ENCODE data around the gene SLC9A9. TPM values are rescaled to one million over a fixed set of nuclear protein-coding genes. Genes with fewer than 3 reads are reported as not detected.

Gene SLC9A9
- total RNA-seq, 1 donor from 2014 or later = 4.9 TPM

DNA sequence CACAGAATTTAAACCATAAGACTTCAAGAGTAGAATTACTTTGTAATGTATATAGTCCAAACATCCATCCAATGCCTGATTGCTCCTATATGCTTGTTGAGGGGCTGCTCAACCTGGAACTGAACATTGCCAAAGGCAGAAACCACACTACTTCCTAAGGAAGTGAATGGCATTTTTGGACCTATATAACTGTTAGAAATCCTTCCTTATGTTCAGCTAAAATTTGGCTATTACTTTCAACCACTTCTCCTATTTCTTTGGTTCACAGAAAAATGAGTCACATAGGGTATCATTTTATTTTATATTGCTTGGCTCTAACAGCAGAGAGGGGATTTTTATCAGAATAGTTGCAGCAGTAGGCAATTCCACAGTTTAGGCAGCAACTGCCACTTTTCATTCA, 342.1 kb downstream of the SLC9A9 start:
- Histone ChIP-seq H3K27me3 (ENCODE audit: low read depth) (no peaks in the 10 kb centered on the region), H3K4me3 (no peak overlapping the region), H3K27ac (replicated peaks) (no peak overlapping the region), H3K9me3 (replicated peaks) (no peaks in the 10 kb centered on the region), H3K36me3 (no peaks in the 10 kb centered on the region), H3K4me1 (no peaks in the 10 kb centered on the region)
- TF ChIP-seq CTCF (IDR thresholded peaks at IDR 0.05; ENCODE audit: borderline replicate concordance) = no peak
- intact Hi-C loops (cut with micrococcal nuclease) = no loop called here
- no peak for DNase-seq

GRCh38 chr3:143503325-143503885, 344.9 kb downstream of the SLC9A9 start:
- intact Hi-C loops (cut with micrococcal nuclease) = no loop called here
- Histone ChIP-seq H3K4me3 (no peak overlapping the region), H3K9me3 (replicated peaks) (no peaks in the 10 kb centered on the region), H3K27me3 (ENCODE audit: low read depth) (no peaks in the 10 kb centered on the region), H3K4me1 (no peaks in the 10 kb centered on the region), H3K36me3 (no peaks in the 10 kb centered on the region), H3K27ac (replicated peaks) (no peak overlapping the region)
- no peak for TF ChIP-seq CTCF (IDR thresholded peaks at IDR 0.05; ENCODE audit: borderline replicate concordance)
- DNase-seq = no peak

DNA sequence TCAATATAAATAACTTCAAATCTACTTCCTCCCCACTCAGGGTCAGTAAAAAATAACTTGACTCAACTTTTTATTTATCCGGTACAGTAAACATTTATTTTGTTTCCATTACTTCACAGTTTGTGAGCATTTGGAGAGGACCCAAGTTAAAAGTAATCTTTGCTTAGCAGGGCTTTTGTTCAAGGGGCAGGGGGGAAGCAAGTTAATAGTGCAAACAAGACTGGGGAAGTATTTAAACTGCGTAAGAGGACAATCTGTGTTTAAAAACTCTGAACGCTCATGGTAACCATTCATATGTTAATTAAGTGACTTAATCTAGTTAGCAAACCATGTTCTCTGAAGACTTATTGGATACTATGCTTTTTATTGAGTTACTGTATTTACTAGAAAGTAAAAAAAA, 346.2 kb downstream of the SLC9A9 start:
- DNase-seq = no peak
- Histone ChIP-seq H3K27ac (replicated peaks) (no peak overlapping the region), H3K36me3 (no peaks in the 10 kb centered on the region), H3K4me3 (no peak overlapping the region), H3K9me3 (replicated peaks) (no peaks in the 10 kb centered on the region), H3K4me1 (no peaks in the 10 kb centered on the region), H3K27me3 (ENCODE audit: low read depth) (no peaks in the 10 kb centered on the region)
- TF ChIP-seq CTCF (IDR thresholded peaks at IDR 0.05; ENCODE audit: borderline replicate concordance) = no peak
- intact Hi-C loops (cut with micrococcal nuclease) = no loop called here

GRCh38 chr3:143497382-143497781, 350.9 kb downstream of the SLC9A9 start:
- no peaks in the 10 kb centered on the region for H3K4me1 ChIP-seq
- no peak for TF ChIP-seq CTCF (IDR thresholded peaks at IDR 0.05; ENCODE audit: borderline replicate concordance)
- H3K36me3 ChIP-seq = no peaks in the 10 kb centered on the region
- no peak for DNase-seq
- no peak overlapping the region for H3K27ac ChIP-seq (replicated peaks)
- H3K9me3 ChIP-seq (replicated peaks) = no peaks in the 10 kb centered on the region
- H3K27me3 ChIP-seq (ENCODE audit: low read depth) = no peaks in the 10 kb centered on the region
- no peak overlapping the region for H3K4me3 ChIP-seq
- intact Hi-C loops (cut with micrococcal nuclease) = no loop called here

DNA sequence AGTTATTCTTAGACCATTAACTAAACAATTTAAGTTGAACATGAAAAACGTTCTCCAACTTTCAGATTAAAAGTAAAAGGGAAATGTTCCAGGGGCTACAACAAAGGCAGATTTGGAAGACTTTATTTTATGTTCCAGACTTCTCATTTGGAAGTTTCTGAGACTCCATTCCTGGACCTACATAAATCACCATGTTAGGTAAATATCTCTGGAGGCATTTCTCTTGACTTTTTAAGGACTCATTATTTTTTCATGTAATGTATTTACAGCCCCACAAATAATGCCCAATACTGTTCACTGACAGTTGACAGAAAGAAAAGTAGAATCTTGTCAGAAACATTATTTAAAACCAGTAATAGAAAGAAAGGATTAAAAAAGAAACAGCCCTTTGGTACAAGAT, 352.1 kb downstream of the SLC9A9 start:
- Histone ChIP-seq H3K27me3 (ENCODE audit: low read depth) (no peaks in the 10 kb centered on the region), H3K9me3 (replicated peaks) (no peaks in the 10 kb centered on the region), H3K4me3 (no peak overlapping the region), H3K36me3 (no peaks in the 10 kb centered on the region), H3K27ac (replicated peaks) (no peak overlapping the region), H3K4me1 (no peaks in the 10 kb centered on the region)
- TF ChIP-seq CTCF (IDR thresholded peaks at IDR 0.05; ENCODE audit: borderline replicate concordance) = no peak
- DNase-seq = no peak
- intact Hi-C loops (cut with micrococcal nuclease) = no loop called here

Measured in left ventricle myocardium inferior (tissue), 1 donor.